ENCODE data around the gene NLRP4.

DNA sequence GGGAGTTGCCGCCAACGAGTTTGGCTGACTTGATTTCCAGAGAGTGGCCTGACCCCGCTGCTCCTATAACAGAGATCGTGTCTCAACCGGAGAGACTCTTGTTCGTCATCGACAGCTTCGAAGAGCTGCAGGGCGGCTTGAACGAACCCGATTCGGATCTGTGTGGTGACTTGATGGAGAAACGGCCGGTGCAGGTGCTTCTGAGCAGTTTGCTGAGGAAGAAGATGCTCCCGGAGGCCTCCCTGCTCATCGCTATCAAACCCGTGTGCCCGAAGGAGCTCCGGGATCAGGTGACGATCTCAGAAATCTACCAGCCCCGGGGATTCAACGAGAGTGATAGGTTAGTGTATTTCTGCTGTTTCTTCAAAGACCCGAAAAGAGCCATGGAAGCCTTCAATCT lies 21.6 kb downstream of the NLRP4 start:
- TF ChIP-seq POLR2A (IDR thresholded peaks at IDR 0.05; ENCODE audit: low read depth, low read length) (no peak), TAF1 (IDR thresholded peaks at IDR 0.05; ENCODE audit: low read depth, low read length) (no peak)

Measured in GM12891 (cell line).